Activated naive CD4-positive, alpha-beta T cell treated with anti-CD3 and anti-CD28 coated beads, Interleukin-2, amount 50 U/mL, for 72 hours (primary cell): ENCODE results near the gene ENHO. TPM values are rescaled to one million over a fixed set of nuclear protein-coding genes. Genes with fewer than 3 reads are reported as not detected.

ENCODE experiments used
- ATAC-seq, 2 donors: fragments of 150-1000 bp; cut with Tn5 transposase; 2 replicates each; pipeline ENCODE4 v1.10.0; 2021; ENCODE audit warnings: mild to moderate bottlenecking in 2 of 2, moderate library complexity in 2 of 2
- DNase-seq, 2 donors: peaks; one replicate each; pipeline ENCODE4 v3.0.0; 2021 to 2022; ENCODE audit warnings: low spot score in 2 of 2
- H3K27ac Mint-ChIP-seq, 2 donors: one replicate each; pipeline ENCODE4 v1.8.0; 2022; ENCODE audit warnings: mild to moderate bottlenecking in 2 of 2, mixed read lengths in 2 of 2
- H3K36me3 Mint-ChIP-seq, 2 donors: one replicate each; pipeline ENCODE4 v1.8.0; 2022; ENCODE audit warnings: mixed read lengths in 2 of 2
- H3K9me3 Mint-ChIP-seq, 2 donors: one replicate each; pipeline ENCODE4 v1.8.0; 2022; ENCODE audit warnings: mixed read lengths in 2 of 2
- total RNA-seq, 2 donors: library from RNA; stranded (reverse); gene quantifications; one replicate each; pipeline ENCODE4 v1.2.3, GENCODE V29; 2022

Gene ENHO
- total RNA-seq, 2 donors from 2014 or later, result 0.31 TPM; not detected in 1

GRCh38 chr9:34479431-34479866, 43.3 kb downstream of the ENHO start:
- no peak for ATAC-seq

GRCh38 chr9:34477541-34477940, 45.2 kb downstream of the ENHO start:
- H3K36me3 Mint-ChIP-seq, result no peaks in the 10 kb centered on the region
- DNase-seq (no peak), ATAC-seq (no peak)
- H3K9me3 Mint-ChIP-seq, result no peaks in the 10 kb centered on the region
- no peak overlapping the region for H3K27ac Mint-ChIP-seq

More at GRCh38 chr9:34479431-34479866, 43.3 kb downstream of the ENHO start:
- Mint-ChIP-seq H3K27ac (no peak overlapping the region), H3K36me3 (no peaks in the 10 kb centered on the region), H3K9me3 (no peaks in the 10 kb centered on the region)
- DNase-seq, result no peak

GRCh38 chr9:34475097-34475496, 47.7 kb downstream of the ENHO start:
- Mint-ChIP-seq H3K36me3 (no peaks in the 10 kb centered on the region), H3K27ac (no peak overlapping the region), H3K9me3 (no peaks in the 10 kb centered on the region)
- DNase-seq (no peak), ATAC-seq (no peak)

Other genes with a start within 250 kb of the ENHO start
- gene KIF24, start 193.7 kb downstream of the ENHO start, total RNA-seq, result 1 to 10 TPM; 6.1 to 7.3 TPM
- 10 to 100 TPM; 42.7 to 42.9 TPM for gene NUDT2, start 193.4 kb downstream of the ENHO start, total RNA-seq
- 1 to 10 TPM; 2.2 to 4.6 TPM for gene MYORG, start 146.1 kb downstream of the ENHO start, total RNA-seq
- 10 to 100 TPM in 1 of 2 donors, 1 to 10 TPM in 1; 9.8 to 15.0 TPM for gene FAM219A, start 64.4 kb downstream of the ENHO start, total RNA-seq
- gene DNAI1, start 64.2 kb downstream of the ENHO start, total RNA-seq, result under 1 TPM in 1 of 2 donors, not detected in 1; 0.61 TPM
- gene CNTFR, start 66.7 kb upstream of the ENHO start, total RNA-seq, result under 1 TPM in 1 of 2 donors, not detected in 1; 0.34 TPM
- 10 to 100 TPM; 19.1 to 36.2 TPM for gene RPP25L, start 89.1 kb upstream of the ENHO start, total RNA-seq
- 100 to 1,000 TPM in 1 of 2 donors, 10 to 100 TPM in 1; 81.0 to 123 TPM for gene DCTN3, start 97.5 kb upstream of the ENHO start, total RNA-seq
- gene ARID3C, start 106.1 kb upstream of the ENHO start, total RNA-seq, result 1 to 10 TPM in 1 of 2 donors, not detected in 1; 1.6 TPM
- 10 to 100 TPM; 41.9 to 63.6 TPM for gene SIGMAR1, start 114.8 kb upstream of the ENHO start, total RNA-seq
- gene GALT, start 123.7 kb upstream of the ENHO start, total RNA-seq, result 100 to 1,000 TPM in 1 of 2 donors, 10 to 100 TPM in 1; 63.5 to 104 TPM
- gene IL11RA, start 129.2 kb upstream of the ENHO start, total RNA-seq, result 10 to 100 TPM; 41.8 to 44.2 TPM
- gene CCL27, start 139.7 kb upstream of the ENHO start, total RNA-seq, result under 1 TPM in 1 of 2 donors, not detected in 1; 0.64 TPM
- not detected for gene CCL19, start 168.3 kb upstream of the ENHO start, total RNA-seq
- not detected for gene CCL21, start 187.1 kb upstream of the ENHO start, total RNA-seq